ENCODE measurements around the gene RBM20. TPM values are rescaled to one million over a fixed set of nuclear protein-coding genes. Genes with fewer than 3 reads are reported as not detected.
A peak's percentile ranks its signal among the peaks of the same experiment; 100 is the strongest.

The RBM20 gene
- total RNA-seq, 1 donor from 2014 or later = 0.05 TPM

- H3K27me3 Mint-ChIP-seq = no peaks in the 10 kb centered on the region
- intact Hi-C loops (cut with micrococcal nuclease) = no loop called here
- H3K9me3 Mint-ChIP-seq = no peaks in the 10 kb centered on the region
- DNase-seq = no peak
- H3K4me1 Mint-ChIP-seq = peaks cover 18% of the 10 kb centered on the region
- no peak overlapping the region for H3K27ac Mint-ChIP-seq
- H3K4me3 Mint-ChIP-seq = no peak overlapping the region
- H3K36me3 Mint-ChIP-seq (ENCODE audit: low read depth) = no peaks in the 10 kb centered on the region
Measured at GRCh38 chr10:110788620-110789385, 144.7 kb downstream of the RBM20 start.

- no peak overlapping the region for H3K4me3 Mint-ChIP-seq
- no peaks in the 10 kb centered on the region for H3K27me3 Mint-ChIP-seq
- H3K4me1 Mint-ChIP-seq = peaks cover 13% of the 10 kb centered on the region
- no peak overlapping the region for H3K27ac Mint-ChIP-seq
- no peaks in the 10 kb centered on the region for H3K9me3 Mint-ChIP-seq
- no peaks in the 10 kb centered on the region for H3K36me3 Mint-ChIP-seq (ENCODE audit: low read depth)
- no peak for DNase-seq
- intact Hi-C loops (cut with micrococcal nuclease) = no loop called here
Measured at GRCh38 chr10:110789604-110790433, 145.7 kb downstream of the RBM20 start.

- intact Hi-C loops (cut with micrococcal nuclease) = no loop called here
- Mint-ChIP-seq H3K4me3 (no peak overlapping the region), H3K27ac (no peak overlapping the region), H3K9me3 (no peaks in the 10 kb centered on the region), H3K4me1 (peaks cover 7% of the 10 kb centered on the region), H3K27me3 (no peaks in the 10 kb centered on the region), H3K36me3 (ENCODE audit: low read depth) (no peaks in the 10 kb centered on the region)
- DNase-seq = no peak
Measured at GRCh38 chr10:110790913-110791506, 146.9 kb downstream of the RBM20 start.

- Mint-ChIP-seq H3K4me3 (no peak overlapping the region), H3K9me3 (no peaks in the 10 kb centered on the region), H3K27me3 (no peaks in the 10 kb centered on the region), H3K36me3 (ENCODE audit: low read depth) (no peaks in the 10 kb centered on the region), H3K4me1 (peaks cover under 1% of the 10 kb centered on the region), H3K27ac (no peak overlapping the region)
- no peak for DNase-seq
- intact Hi-C loops (cut with micrococcal nuclease) = no loop called here
Measured at GRCh38 chr10:110791541-110792073, 147.5 kb downstream of the RBM20 start.

GRCh38 chr10:110792476-110793125 is 148.5 kb downstream of the RBM20 start:
- intact Hi-C loops (cut with micrococcal nuclease) = no loop called here
- Mint-ChIP-seq H3K27ac (no peak overlapping the region), H3K9me3 (no peaks in the 10 kb centered on the region), H3K36me3 (ENCODE audit: low read depth) (no peaks in the 10 kb centered on the region), H3K4me1 (peaks cover under 1% of the 10 kb centered on the region), H3K27me3 (no peaks in the 10 kb centered on the region), H3K4me3 (no peak overlapping the region)
- no peak for DNase-seq

GRCh38 chr10:110793128-110793812 is 149.1 kb downstream of the RBM20 start:
- no peaks in the 10 kb centered on the region for H3K36me3 Mint-ChIP-seq (ENCODE audit: low read depth)
- peaks cover 4% of the 10 kb centered on the region for H3K4me1 Mint-ChIP-seq
- no peak overlapping the region for H3K4me3 Mint-ChIP-seq
- no peaks in the 10 kb centered on the region for H3K27me3 Mint-ChIP-seq
- no peaks in the 10 kb centered on the region for H3K9me3 Mint-ChIP-seq
- H3K27ac Mint-ChIP-seq = no peak overlapping the region
- DNase-seq = no peak
- intact Hi-C loops (cut with micrococcal nuclease) = no loop called here

- Mint-ChIP-seq H3K9me3 (no peaks in the 10 kb centered on the region), H3K27me3 (no peaks in the 10 kb centered on the region), H3K4me1 (peaks cover 10% of the 10 kb centered on the region), H3K36me3 (ENCODE audit: low read depth) (no peaks in the 10 kb centered on the region), H3K4me3 (no peak overlapping the region), H3K27ac (no peak overlapping the region)
- intact Hi-C loops (cut with micrococcal nuclease) = no loop called here
- no peak for DNase-seq
Measured at GRCh38 chr10:110793886-110794285, 149.8 kb downstream of the RBM20 start.

GRCh38 chr10:110794808-110795207 is 150.7 kb downstream of the RBM20 start:
- intact Hi-C loops (cut with micrococcal nuclease) = no loop called here
- no peaks in the 10 kb centered on the region for H3K9me3 Mint-ChIP-seq
- H3K4me1 Mint-ChIP-seq = peaks cover 13% of the 10 kb centered on the region

GRCh38 chr10:110797416-110797815 is 153.3 kb downstream of the RBM20 start:
- no peak for DNase-seq
- H3K27me3 Mint-ChIP-seq = no peaks in the 10 kb centered on the region
- no peak overlapping the region for H3K4me3 Mint-ChIP-seq
- H3K36me3 Mint-ChIP-seq (ENCODE audit: low read depth) = no peaks in the 10 kb centered on the region
- no peaks in the 10 kb centered on the region for H3K9me3 Mint-ChIP-seq
- intact Hi-C loops (cut with micrococcal nuclease) = no loop called here
- no peak overlapping the region for H3K27ac Mint-ChIP-seq
- H3K4me1 Mint-ChIP-seq = peaks cover 19% of the 10 kb centered on the region

More at GRCh38 chr10:110794808-110795207, 150.7 kb downstream of the RBM20 start:
- H3K27me3 Mint-ChIP-seq = no peaks in the 10 kb centered on the region
- no peak for DNase-seq
- no peak overlapping the region for H3K27ac Mint-ChIP-seq
- no peak overlapping the region for H3K4me3 Mint-ChIP-seq
- no peaks in the 10 kb centered on the region for H3K36me3 Mint-ChIP-seq (ENCODE audit: low read depth)

- Mint-ChIP-seq H3K9me3 (no peaks in the 10 kb centered on the region), H3K4me1 (peaks cover 29% of the 10 kb centered on the region), H3K27ac (peak overlapping the region; percentile 83), H3K36me3 (ENCODE audit: low read depth) (no peaks in the 10 kb centered on the region), H3K27me3 (no peaks in the 10 kb centered on the region), H3K4me3 (peak overlapping the region; percentile 4)
- intact Hi-C loops (cut with micrococcal nuclease) = no loop called here
- DNase-seq = no peak
Measured at GRCh38 chr10:110798340-110798739, 154.2 kb downstream of the RBM20 start.

GRCh38 chr10:110802090-110802489 is 158.0 kb downstream of the RBM20 start:
- H3K4me1 Mint-ChIP-seq = peaks cover 46% of the 10 kb centered on the region
- intact Hi-C loops (cut with micrococcal nuclease) = loop anchor here (2.0 to 5.0 kb wide), 4 partner anchors 27 to 63 kb away; no protein-coding TSS in a partner anchor
- H3K27ac Mint-ChIP-seq = peak overlapping the region; percentile 78
- peak overlapping the region; percentile 41 for H3K4me3 Mint-ChIP-seq
- no peaks in the 10 kb centered on the region for H3K9me3 Mint-ChIP-seq
- no peak for DNase-seq
- H3K36me3 Mint-ChIP-seq (ENCODE audit: low read depth) = no peaks in the 10 kb centered on the region
- H3K27me3 Mint-ChIP-seq = no peaks in the 10 kb centered on the region

GRCh38 chr10:110802551-110803238 is 158.6 kb downstream of the RBM20 start:
- H3K27me3 Mint-ChIP-seq = no peaks in the 10 kb centered on the region
- H3K36me3 Mint-ChIP-seq (ENCODE audit: low read depth) = no peaks in the 10 kb centered on the region
- H3K4me1 Mint-ChIP-seq = peaks cover 45% of the 10 kb centered on the region
- peak overlapping the region; percentile 41 for H3K4me3 Mint-ChIP-seq
- DNase-seq = peak; percentile 84
- H3K27ac Mint-ChIP-seq = peak overlapping the region; percentile 78
- no peaks in the 10 kb centered on the region for H3K9me3 Mint-ChIP-seq
- intact Hi-C loops (cut with micrococcal nuclease) = loop anchor here (1.0 to 5.0 kb wide), 5 partner anchors 28 to 91 kb away; no protein-coding TSS in a partner anchor

Data from activated CD4-positive, alpha-beta T cell treated with anti-CD3 and anti-CD28 coated beads, Interleukin-2, amount 10 ng/mL, durations not matched to agents 24 days and 14 days (primary cell).